Kidney (tissue), 13 donors: ENCODE results near the gene TARP.

Source experiments
- DNase-seq, 5 donors: peaks; one replicate each; pipeline ENCODE4 v3.0.0-alpha.2; 2013 to 2020
- FAIRE-seq: peaks from 2 replicates; lab custom pipeline; 2012; peaks lifted over from hg19 to GRCh38; lab: Jason Lieb, UNC
- H3K27ac ChIP-seq, 2 donors: one replicate each; pipeline ENCODE4 v1.7.0; 2013; ENCODE audit warnings: low read depth in 2 of 2, low read length in 2 of 2, inconsistent platforms in 1 of 2
- H3K27me3 ChIP-seq: one replicate; pipeline ENCODE4 v1.7.1; 2013; ENCODE audit warnings: low read length, inconsistent platforms; ENCODE audit not compliant: control insufficient read depth, insufficient read depth
- H3K36me3 ChIP-seq, 3 donors: one replicate each; pipeline versions ENCODE4 v1.7.0 to v1.7.1; 2013; ENCODE audit warnings: low read length in 3 of 3, control low read depth in 1 of 3, inconsistent platforms in 1 of 3; ENCODE audit not compliant: insufficient read depth in 3 of 3, control insufficient read depth in 2 of 3
- H3K4me1 ChIP-seq, 3 donors: one replicate each; pipeline versions ENCODE4 v1.7.0 to v1.7.1; 2013; ENCODE audit warnings: low read length in 3 of 3, inconsistent platforms in 1 of 3, low read depth in 1 of 3; ENCODE audit not compliant: control insufficient read depth in 2 of 3, insufficient read depth in 2 of 3
- H3K4me3 ChIP-seq, 3 donors: one replicate each; pipeline versions ENCODE4 v1.7.0 to v1.8.1; 2013; ENCODE audit warnings: low read length in 3 of 3, control low read depth in 1 of 3, inconsistent platforms in 1 of 3
- H3K9ac ChIP-seq, 3 donors: one replicate each; pipeline versions ENCODE4 v1.7.0 to v1.7.1; 2013; ENCODE audit warnings: low read length in 3 of 3, control low read depth in 1 of 3, inconsistent platforms in 1 of 3
- H3K9me3 ChIP-seq, 3 donors: one replicate each; pipeline versions ENCODE4 v1.7.0 to v1.7.1; 2013; ENCODE audit warnings: low read length in 3 of 3, control low read depth in 1 of 3, inconsistent platforms in 1 of 3; ENCODE audit not compliant: control insufficient read depth in 2 of 3, insufficient read depth in 1 of 3
- intact Hi-C: fragments of 100-400 bp; cut with DNase I; formaldehyde crosslinking; loops from one replicate; pipeline ENCODE4 v1.11.1; 2022
- TF ChIP-seq, protein P1 (sequence below): IDR thresholded peaks from 3 replicates; pipeline ENCODE4 v1.5.1; 2012; ENCODE audit warnings: mild to moderate bottlenecking, moderate library complexity, borderline replicate concordance; ENCODE audit not compliant: insufficient read depth; ENCODE audit errors: extremely low read depth
- donor health status: control.
- donor health status: control.
- donor health status: control.
- donor health status: control.
- donor health status: control.
- donor health status: DM: yes; HTN: yes; CAD: no.
- donor health status: Normal renal cell carcinoma (clear cell type).

TARP gene

GRCh38 chr7:38283107-38283506 lies 9.7 kb upstream of the TARP start:
- H3K9me3 ChIP-seq, result no peaks in the 10 kb centered on the region
- no peak overlapping the region for H3K4me3 ChIP-seq
- DNase-seq (no peak), FAIRE-seq (no peak)
- intact Hi-C loops, result no loop called here
- no peak overlapping the region for H3K9ac ChIP-seq
- H3K27me3 ChIP-seq, result no peaks in the 10 kb centered on the region
- TF ChIP-seq, protein P1, sequence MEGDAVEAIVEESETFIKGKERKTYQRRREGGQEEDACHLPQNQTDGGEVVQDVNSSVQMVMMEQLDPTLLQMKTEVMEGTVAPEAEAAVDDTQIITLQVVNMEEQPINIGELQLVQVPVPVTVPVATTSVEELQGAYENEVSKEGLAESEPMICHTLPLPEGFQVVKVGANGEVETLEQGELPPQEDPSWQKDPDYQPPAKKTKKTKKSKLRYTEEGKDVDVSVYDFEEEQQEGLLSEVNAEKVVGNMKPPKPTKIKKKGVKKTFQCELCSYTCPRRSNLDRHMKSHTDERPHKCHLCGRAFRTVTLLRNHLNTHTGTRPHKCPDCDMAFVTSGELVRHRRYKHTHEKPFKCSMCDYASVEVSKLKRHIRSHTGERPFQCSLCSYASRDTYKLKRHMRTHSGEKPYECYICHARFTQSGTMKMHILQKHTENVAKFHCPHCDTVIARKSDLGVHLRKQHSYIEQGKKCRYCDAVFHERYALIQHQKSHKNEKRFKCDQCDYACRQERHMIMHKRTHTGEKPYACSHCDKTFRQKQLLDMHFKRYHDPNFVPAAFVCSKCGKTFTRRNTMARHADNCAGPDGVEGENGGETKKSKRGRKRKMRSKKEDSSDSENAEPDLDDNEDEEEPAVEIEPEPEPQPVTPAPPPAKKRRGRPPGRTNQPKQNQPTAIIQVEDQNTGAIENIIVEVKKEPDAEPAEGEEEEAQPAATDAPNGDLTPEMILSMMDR, result no peak
- no peaks in the 10 kb centered on the region for H3K36me3 ChIP-seq
- H3K4me1 ChIP-seq, result no peaks in the 10 kb centered on the region
- H3K27ac ChIP-seq, result no peak overlapping the region

- no peaks in the 10 kb centered on the region for H3K27me3 ChIP-seq
- FAIRE-seq (no peak), DNase-seq (no peak)
- no peaks in the 10 kb centered on the region for H3K36me3 ChIP-seq
- intact Hi-C loops, result no loop called here
- TF ChIP-seq, protein P1, result no peak
- H3K9ac ChIP-seq, result no peak overlapping the region
- no peak overlapping the region for H3K27ac ChIP-seq
- H3K4me1 ChIP-seq, result no peaks in the 10 kb centered on the region
- no peak overlapping the region for H3K4me3 ChIP-seq
- H3K9me3 ChIP-seq, result no peaks in the 10 kb centered on the region
These were observed 8.6 kb upstream of the TARP start for GRCh38 chr7:38282081-38282480.

DNA sequence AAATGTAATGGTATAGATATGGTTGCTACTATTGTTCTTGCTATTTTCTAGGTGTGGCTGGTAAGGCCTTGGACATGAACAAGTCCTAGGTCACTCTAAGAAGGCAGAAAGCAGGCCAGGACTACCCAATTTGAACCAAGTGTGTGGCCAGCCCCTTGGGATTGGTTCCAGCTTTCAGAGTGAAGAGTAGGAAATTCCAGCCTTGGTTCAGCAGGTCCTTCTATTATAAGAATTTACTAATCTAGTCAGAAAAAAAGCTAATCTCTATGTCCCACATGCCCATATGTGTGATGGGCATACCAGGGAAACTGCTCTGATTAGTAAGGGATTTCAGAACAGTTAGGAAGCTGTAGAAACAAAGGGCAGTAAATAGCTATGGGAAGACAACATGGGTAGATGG lies 7.8 kb upstream of the TARP start:
- FAIRE-seq (no peak), DNase-seq (no peak)
- no peaks in the 10 kb centered on the region for H3K9me3 ChIP-seq
- H3K9ac ChIP-seq, result no peak overlapping the region
- no peaks in the 10 kb centered on the region for H3K27me3 ChIP-seq
- H3K27ac ChIP-seq, result no peak overlapping the region
- H3K36me3 ChIP-seq, result no peaks in the 10 kb centered on the region
- intact Hi-C loops, result no loop called here
- TF ChIP-seq, protein P1, result no peak
- no peak overlapping the region for H3K4me3 ChIP-seq
- H3K4me1 ChIP-seq, result no peaks in the 10 kb centered on the region

DNA sequence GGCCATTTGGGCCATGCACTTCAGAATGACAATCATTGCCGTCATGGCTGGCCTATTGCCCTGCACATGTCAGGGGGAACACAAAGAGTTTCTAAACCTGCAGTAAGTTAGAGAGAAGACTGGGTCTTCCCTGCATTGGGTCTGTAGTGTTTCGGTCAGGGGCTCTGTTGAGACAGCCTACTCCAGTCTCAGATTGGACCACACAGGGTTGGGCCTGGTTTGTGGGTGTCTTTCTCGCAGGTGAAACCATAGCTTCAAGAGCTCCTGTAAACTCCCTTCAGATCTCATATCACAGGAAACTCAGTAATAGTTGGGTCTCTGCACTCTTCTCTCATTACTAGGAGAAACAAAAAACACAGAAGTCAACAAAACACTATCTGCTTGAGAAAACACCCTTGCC lies 7.3 kb upstream of the TARP start:
- Histone ChIP-seq H3K9me3 (no peaks in the 10 kb centered on the region), H3K4me1 (no peaks in the 10 kb centered on the region), H3K36me3 (no peaks in the 10 kb centered on the region), H3K4me3 (no peak overlapping the region), H3K27me3 (no peaks in the 10 kb centered on the region), H3K9ac (no peak overlapping the region), H3K27ac (no peak overlapping the region)
- DNase-seq (no peak), FAIRE-seq (no peak)
- intact Hi-C loops, result no loop called here
- TF ChIP-seq, protein P1, result no peak
